HG03457 (cell line): ENCODE results near the gene PIGX.

Experiments used
- ATAC-seq: cut with Tn5 transposase; IDR thresholded peaks from one replicate; pipeline ENCODE4 v1.9.1; 2021; ENCODE audit warnings: moderate number of reproducible peaks; ENCODE audit not compliant: unreplicated experiment

PIGX gene

DNA sequence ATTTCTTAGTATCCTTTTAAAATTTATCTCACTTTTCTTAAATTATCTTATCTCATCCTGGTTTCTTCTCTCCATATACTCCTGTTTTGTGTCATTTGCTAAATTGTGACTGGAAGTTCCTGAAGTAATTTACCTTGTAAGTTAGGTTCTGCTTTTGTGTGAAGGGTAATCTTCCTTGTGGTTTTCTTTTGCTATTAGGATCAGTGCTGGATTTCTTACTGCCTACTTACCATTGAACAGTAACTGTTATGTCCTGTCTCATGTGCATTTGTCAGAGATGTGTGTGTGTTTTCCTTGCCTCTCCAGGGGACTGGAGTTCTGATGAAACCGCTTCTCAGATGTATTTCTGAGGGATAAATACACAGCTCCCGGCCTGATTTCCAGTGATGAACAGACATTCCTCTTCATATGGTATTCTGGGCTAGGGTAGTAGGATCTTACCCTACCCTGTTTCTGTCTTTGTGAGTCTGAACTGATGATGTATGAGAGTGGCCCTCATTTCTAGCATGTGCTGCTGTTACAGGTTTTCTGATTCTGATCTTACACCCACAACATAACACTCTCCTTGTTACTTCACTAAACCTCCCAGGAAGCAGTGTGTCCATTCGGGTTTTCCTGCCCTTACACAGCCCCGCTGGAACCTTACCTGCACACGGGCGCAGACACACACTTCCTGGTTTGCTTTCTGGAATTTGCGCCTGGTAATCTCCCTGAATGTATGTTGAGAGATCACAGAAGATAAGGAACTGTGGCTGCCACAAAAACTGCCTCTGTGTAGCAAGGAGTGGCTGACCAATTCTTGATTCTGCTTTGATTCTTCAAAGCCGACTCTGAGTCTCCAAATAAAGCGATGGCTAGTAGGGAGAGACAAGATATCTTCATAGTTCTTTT, 42.2 kb downstream of the PIGX start:
- ATAC-seq: no peak

DNA sequence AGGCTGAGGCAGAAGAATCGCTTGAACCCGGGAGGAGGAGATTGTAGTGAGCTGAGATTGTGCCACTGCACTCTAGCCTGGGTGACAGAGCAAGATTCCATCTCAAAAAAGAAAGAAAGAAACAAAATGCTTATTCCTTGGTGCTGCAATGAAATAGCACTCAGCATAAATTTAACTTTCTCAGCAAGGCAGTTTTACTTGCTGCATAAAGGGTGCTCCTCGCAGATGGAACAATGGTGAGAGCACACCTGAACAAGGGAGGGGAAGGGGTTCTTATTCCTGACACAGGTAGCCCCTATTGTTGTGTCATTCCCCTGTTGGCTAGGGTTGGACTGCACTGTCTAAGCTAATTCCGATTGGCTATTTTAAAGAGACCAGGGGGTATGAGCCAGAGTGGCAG, 44.6 kb downstream of the PIGX start:
- no peak for ATAC-seq

DNA sequence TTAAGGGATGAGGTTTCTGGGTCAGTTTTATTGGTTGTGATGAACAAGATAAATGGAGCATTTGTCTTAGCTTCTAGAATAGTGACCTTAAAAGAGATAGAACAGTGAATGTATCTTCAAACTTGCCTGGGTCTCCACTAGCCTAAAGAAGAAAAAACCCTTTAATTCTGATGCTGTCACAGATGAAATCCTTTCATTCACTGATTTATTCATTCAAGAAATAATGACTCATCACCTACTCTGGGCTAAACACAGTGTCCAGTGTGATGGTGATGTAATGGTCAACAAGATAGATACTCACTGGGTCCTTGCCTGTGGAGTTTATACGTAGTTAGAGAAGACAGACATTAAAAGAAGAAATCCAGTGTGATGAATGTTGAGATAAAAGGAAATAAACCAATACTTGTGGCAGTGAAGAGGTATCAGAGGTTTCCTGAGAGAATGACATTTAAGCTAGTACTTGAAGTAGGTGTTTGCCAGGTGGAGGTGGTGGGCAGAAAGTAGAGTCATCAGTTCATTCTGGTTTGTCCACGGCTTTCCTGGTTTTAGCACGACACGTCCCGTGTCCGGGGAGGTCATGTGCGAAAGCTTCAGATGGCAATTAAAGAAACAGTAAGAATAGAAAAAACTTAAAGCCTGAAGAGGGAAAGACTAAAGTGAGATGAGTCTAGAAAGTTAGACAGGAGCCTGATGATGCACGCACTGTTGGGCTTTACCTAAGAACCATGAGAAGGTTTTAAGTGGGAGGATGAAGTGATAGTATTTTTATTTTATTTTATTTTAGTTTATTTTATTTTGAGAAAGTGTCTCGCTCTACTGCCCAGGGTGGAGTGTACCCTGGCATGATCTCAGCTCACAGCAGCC, 45.9 kb downstream of the PIGX start:
- ATAC-seq: no peak

DNA sequence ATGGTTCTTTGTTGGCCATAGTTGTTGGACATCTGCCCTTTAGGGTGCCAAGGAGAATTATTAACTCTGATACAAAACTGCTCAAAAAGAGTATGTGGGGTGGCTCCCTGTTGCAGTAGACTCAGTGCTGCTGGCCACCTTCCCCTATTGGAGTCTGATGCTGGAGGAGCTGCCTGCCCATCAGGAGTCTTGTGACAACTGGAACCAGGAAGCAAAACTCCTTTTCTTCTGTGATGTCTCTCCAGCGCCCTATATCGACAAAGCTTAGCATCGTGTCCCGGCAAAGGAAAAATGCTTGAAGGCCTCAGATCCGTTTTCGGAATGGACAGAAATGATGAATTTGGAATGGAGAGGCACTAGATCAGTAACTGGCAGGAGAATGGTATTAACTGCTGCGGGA, 51.0 kb downstream of the PIGX start:
- ATAC-seq: no peak

DNA sequence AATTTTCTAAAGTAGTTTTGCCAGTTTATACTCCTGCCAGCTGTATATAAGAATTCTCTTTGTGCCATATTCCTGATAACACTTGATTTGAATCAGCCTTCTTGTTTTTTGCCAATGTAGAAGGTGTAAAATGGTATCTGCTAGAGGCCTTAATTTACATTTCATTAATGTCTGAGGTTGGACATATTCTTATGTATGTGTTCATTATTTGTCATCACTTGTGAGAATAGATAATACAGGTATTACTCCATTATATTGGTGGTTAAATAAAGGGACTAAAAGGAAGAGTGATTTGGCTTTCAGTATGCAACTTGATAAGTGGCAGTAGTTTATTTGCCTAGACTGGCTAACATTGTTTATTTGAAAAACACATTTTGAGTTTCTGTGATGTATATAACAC, 53.3 kb downstream of the PIGX start:
- no peak for ATAC-seq

DNA sequence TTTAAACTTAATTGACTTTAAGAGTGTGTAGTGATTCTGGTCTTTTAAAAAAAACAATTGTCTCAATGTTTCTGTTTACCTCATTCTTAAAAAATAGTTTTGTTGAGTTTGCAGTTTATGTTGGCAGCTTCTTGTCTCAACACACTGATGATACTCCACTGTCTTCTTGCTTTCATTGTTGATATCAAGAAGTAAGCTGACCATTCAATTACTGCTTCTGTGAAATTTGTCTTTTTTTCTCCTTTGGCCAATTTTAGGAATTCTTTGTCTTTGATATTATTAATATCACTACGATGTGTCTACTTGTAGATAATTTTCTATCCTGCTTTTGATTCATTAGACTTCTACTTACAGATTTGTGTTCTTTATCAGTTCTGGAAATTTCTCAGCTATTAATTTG, 58.9 kb downstream of the PIGX start:
- no peak for ATAC-seq

DNA sequence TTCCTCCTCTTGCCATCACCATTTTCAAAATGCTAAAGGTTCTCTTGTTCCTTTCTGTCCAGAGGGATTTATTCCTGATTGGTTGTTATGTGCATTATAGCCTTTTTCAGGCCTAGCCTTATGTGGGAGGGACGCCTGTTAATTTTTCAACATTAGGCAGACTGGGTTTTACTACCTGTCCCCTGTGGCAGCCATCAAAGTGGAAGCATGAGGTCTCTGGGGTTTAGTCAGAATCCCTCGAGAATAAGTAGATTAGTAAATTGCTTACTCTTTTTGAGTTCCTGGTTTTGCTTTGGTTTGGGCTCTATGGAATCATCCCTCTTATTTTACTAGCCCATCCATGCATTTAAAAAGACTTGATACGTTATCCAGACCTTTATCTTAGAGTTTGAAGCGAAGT, 59.9 kb downstream of the PIGX start:
- ATAC-seq: no peak

DNA sequence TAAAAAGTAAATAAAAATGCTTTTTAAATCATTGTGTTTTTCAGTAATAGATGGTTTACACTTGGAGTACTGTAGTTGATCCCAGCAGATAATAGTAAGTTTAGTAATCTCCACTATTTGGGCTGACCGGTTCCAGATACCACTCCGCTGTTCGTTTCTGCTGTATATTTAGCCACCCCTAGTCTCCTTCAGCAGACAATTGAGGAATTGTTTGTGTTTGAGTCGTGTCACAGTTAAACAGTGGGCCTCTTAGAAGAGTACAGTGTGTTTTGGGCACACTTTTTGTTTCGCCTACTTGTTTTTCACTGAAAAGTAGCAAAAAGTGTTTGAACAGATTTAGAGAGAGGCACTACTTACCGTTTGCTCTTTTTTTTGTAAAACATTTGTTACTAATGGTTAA, 60.7 kb downstream of the PIGX start:
- no peak for ATAC-seq

DNA sequence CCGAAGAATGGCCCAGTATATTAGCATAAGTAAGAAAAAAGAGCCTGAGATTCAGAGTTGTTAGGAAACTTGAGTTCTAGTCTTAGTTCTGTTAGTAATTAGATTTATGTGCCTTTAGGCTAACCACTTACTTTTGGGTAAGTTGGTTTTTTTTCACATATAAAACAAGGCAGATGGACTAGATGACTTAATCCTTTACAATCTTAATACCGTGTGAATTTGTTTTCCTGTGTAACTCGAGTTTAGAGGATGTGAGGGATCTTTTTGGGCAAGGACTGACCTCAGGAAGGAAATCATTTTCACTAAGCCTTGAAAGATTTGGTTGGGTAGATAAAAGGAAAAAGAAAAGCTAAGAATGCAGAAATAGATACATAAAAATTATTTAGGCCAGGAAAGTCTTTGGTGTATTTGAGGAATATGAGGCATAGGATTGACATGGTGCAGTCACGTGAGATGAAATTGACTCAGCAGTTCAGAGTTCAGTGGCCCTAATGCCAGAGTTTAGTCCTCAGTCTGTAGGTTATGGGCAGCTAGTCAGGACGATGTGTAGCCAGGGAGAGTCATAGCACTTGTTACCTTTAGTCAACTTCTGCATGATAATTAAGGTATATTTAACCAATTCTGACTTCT, 62.1 kb downstream of the PIGX start:
- ATAC-seq: no peak

DNA sequence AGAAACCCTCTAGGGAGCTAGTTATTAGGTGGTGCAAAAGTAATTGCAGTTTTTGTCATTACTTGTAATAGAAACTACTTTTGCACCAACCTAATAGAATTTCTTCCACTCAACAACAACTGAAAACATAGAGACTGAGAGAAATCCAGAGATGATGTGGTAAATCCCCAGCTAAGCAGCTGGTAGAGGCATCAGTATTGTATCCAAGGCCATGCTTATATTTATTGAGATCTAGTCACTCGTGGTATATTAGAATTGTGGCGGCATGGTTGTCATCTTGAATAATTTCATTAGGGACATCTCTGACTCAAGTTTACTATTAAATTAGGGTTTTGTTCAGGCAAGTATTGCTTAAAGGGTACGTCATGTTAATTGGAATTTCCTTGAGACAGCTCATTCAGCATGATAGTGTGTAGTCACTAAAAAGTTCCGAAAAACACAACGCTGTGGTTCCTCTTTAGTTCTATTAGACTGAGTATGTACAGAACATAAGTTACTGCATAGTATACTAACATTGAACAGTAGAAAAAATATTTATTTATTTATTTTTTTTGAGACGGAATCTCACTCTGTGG, 62.8 kb downstream of the PIGX start:
- ATAC-seq: no peak

DNA sequence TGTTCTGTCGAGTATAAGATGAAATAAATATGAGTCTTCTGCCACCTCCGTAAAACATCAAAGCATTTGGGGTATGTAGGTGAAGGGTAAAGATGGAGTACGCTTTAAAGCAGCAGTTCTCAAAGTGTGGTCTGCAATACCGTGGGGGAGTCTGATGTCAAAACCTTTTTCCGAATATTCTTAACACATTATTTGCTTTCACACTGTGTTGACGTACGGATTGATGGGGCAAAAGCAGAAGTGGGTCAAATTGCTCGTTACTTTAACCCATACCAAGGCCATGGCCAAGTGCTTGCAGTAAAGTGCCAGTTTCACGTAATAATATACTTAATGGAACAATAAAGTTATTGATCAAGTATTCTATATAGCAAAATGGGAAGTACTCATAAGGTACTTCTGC, 63.8 kb downstream of the PIGX start:
- no peak for ATAC-seq

DNA sequence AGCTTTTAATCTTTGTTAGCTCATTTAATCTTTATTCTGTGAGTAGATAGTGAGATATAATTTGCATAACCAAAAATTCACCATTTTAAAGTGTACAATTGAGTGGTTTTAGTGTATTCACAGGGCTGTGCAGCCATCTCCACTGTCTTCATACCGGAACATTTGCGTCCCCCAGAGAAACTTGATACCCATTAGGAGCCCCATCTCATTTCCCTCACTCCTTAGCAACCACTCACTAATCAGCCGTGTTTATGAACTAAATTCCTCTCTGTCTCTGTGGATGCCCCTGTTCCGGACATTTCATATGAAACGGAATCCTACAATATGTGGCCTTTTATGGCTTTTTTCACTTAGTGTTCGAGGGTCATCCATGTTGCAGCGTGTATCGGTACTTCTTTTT, 65.7 kb downstream of the PIGX start:
- ATAC-seq: no peak

DNA sequence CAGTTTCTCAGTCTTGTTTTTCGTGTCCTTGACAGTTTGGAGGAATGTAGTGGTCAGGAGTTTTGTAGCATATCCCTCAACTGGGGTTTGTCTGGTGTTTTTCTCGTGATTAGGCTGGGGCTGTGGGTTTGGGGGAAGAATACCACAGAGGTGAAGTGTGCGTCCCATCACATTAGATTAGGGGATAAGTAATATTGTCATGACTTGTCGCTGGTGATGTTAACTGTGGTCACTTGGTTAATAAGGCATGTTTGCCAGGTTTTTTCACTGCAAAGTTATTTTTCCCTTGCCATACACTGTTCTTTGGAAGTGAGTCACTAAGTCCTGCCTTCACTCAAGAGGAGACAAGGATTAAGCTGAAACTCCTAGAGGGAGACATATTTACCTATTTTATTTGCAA, 66.6 kb downstream of the PIGX start:
- ATAC-seq: no peak

DNA sequence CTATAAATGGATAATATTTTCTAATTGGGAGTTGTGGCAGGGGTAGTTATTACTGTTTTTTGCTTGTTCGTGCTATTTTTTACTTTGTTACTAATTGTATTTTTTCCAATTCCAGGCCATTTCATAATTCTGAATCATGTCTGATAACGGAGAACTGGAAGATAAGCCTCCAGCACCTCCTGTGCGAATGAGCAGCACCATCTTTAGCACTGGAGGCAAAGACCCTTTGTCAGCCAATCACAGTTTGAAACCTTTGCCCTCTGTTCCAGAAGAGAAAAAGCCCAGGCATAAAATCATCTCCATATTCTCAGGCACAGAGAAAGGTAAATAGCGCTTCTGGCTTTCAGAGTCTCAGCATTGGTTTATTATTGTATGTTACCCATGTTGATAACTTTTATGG, 70.3 kb downstream of the PIGX start:
- ATAC-seq: no peak
